SK-N-SH (cell line): Measurements from ENCODE around the gene RBM38. TPM values are rescaled to one million over a fixed set of nuclear protein-coding genes. Genes with fewer than 3 reads are reported as not detected.

Experiments
- CTCF ChIA-PET: fragments of 300-600, 350-600 bp; formaldehyde crosslinking; extraction: SDS; loops from one replicate; lab custom pipeline; 2021; lab: Yijun Ruan, JAX
- POLR2A ChIA-PET: fragments of 350-600 bp; sonication (Branson Sonifier 250); formaldehyde crosslinking; extraction: SDS; loops from one replicate; lab custom pipeline; 2020; ENCODE audit warnings: antibody characterized with exemption, inconsistent platforms; lab: Yijun Ruan, JAX
- DNase-seq: peaks from one replicate; pipeline ENCODE4 v3.0.0; 2012
- H2AFZ ChIP-seq: fragments of 200-600 bp; sonication (generic); 2 replicates; pipeline ENCODE4 v1.8.1; 2016; ENCODE audit warnings: antibody characterized with exemption, mild to moderate bottlenecking, low read depth
- H3F3A ChIP-seq: fragments of 200-600 bp; sonication (generic); replicated peaks from 2 replicates; pipeline ENCODE3; 2016; ENCODE audit warnings: antibody characterized with exemption, mild to moderate bottlenecking; ENCODE audit not compliant: insufficient read depth
- H3K27ac ChIP-seq, 2 experiments: fragments of 200-500 bp in 1 of 2; fragments of 200-600 bp in 1 of 2; sonication (Bioruptor generic) in 1 of 2; sonication (generic), shearing (Covaris generic) in 1 of 2; 2 replicates each; pipeline versions ENCODE4 v1.5.1 to v1.6.1; 2014 to 2016; ENCODE audit warnings: low read depth in 2 of 2, inconsistent platforms in 1 of 2, low read length in 1 of 2, mild to moderate bottlenecking in 1 of 2, mixed read lengths in 1 of 2
- H3K27me3 ChIP-seq: fragments of 200-600 bp; sonication (generic), shearing (Covaris generic); 2 replicates; pipeline ENCODE4 v1.6.1; 2016; ENCODE audit warnings: mixed run types; ENCODE audit not compliant: insufficient read depth
- H3K36me3 ChIP-seq, 2 experiments: fragments of 200-500 bp in 1 of 2; fragments of 200-600 bp in 1 of 2; sonication (Bioruptor generic) in 1 of 2; sonication (generic) in 1 of 2; replicated peaks in 1 of 2; 2 replicates each; pipeline versions ENCODE3 to v1.5.1; 2014 to 2016; ENCODE audit warnings: low read length in 1 of 2, mild to moderate bottlenecking in 1 of 2; ENCODE audit not compliant: insufficient read depth in 2 of 2, control insufficient read depth in 1 of 2
- H3K4me1 ChIP-seq, 2 experiments: fragments of 200-500 bp in 1 of 2; fragments of 200-600 bp in 1 of 2; sonication (Bioruptor generic) in 1 of 2; sonication (generic), shearing (Covaris generic) in 1 of 2; 2 replicates each; pipeline versions ENCODE4 v1.5.1 to v1.6.1; 2014 to 2016; ENCODE audit warnings: low read depth in 1 of 2, low read length in 1 of 2, mixed run types in 1 of 2; ENCODE audit not compliant: insufficient read depth in 2 of 2, control insufficient read depth in 1 of 2
- H3K4me2 ChIP-seq: fragments of 200-600 bp; sonication (generic), shearing (Covaris generic); 2 replicates; pipeline ENCODE4 v1.6.1; 2017; ENCODE audit warnings: mixed run types
- H3K4me3 ChIP-seq, 2 experiments: fragments of 200-500 bp in 1 of 2; fragments of 200-600 bp in 1 of 2; sonication (Bioruptor generic) in 1 of 2; sonication (generic), shearing (Covaris generic) in 1 of 2; 2 replicates each; pipeline versions ENCODE4 v1.5.1 to v1.8.1; 2014 to 2016; ENCODE audit warnings: low read depth in 2 of 2, inconsistent platforms in 1 of 2, low read length in 1 of 2, mild to moderate bottlenecking in 1 of 2, mixed read lengths in 1 of 2, moderate library complexity in 1 of 2
- H3K79me2 ChIP-seq: fragments of 200-600 bp; sonication (generic); 2 replicates; pipeline ENCODE4 v1.8.1; 2017; ENCODE audit warnings: mild to moderate bottlenecking; ENCODE audit not compliant: insufficient read depth
- H3K9ac ChIP-seq: fragments of 200-600 bp; sonication (generic); 2 replicates; pipeline ENCODE4 v1.6.1; 2017; ENCODE audit warnings: mixed run types
- H3K9me2 ChIP-seq: fragments of 200-600 bp; sonication (generic); 2 replicates; pipeline ENCODE4 v1.6.1; 2017; ENCODE audit warnings: mixed run types
- H3K9me3 ChIP-seq: fragments of 200-600 bp; sonication (generic); 2 replicates; pipeline ENCODE4 v1.6.1; 2017; ENCODE audit warnings: mixed run types, mild to moderate bottlenecking, moderate library complexity
- H4K20me1 ChIP-seq: fragments of 200-600 bp; sonication (generic); 2 replicates; pipeline ENCODE4 v1.6.1; 2017; ENCODE audit warnings: mild to moderate bottlenecking, mixed run types; ENCODE audit not compliant: insufficient read depth
- CHD2 ChIP-seq: fragments of 150-350 bp; IDR thresholded peaks from 2 replicates; pipeline ENCODE4 v1.6.1; 2018; ENCODE audit warnings: low read length; ENCODE audit not compliant: partially characterized antibody
- ELF1 ChIP-seq: IDR thresholded peaks from 2 replicates; pipeline ENCODE4 v1.4.0; 2012
- EP300 ChIP-seq, 2 experiments: IDR thresholded peaks; 2 replicates each; pipeline versions ENCODE4 v1.4.0 to v1.6.1; 2012; ENCODE audit warnings: borderline replicate concordance in 1 of 2, low read depth in 1 of 2, low read length in 1 of 2
- FOSL2 ChIP-seq: IDR thresholded peaks from 2 replicates; pipeline ENCODE4 v1.4.0; 2012; ENCODE audit warnings: low read depth, mild to moderate bottlenecking, moderate library complexity, borderline replicate concordance
- FOXJ3 ChIP-seq: sonication (generic); formaldehyde crosslinking; IDR thresholded peaks from 2 replicates; pipeline ENCODE4 v1.5.1; 2020; ENCODE audit warnings: mild to moderate bottlenecking, missing genetic modification reagents
- GABPA ChIP-seq: IDR thresholded peaks from 2 replicates; pipeline ENCODE4 v1.4.0; 2012; ENCODE audit warnings: low read depth, mild to moderate bottlenecking
- GATA2 ChIP-seq: sonication (generic); formaldehyde crosslinking; IDR thresholded peaks from 2 replicates; pipeline ENCODE4 v1.5.0; 2020; ENCODE audit warnings: mild to moderate bottlenecking, missing genetic modification reagents
- MXI1 ChIP-seq: IDR thresholded peaks from 2 replicates; pipeline ENCODE4 v1.6.1; 2012; ENCODE audit warnings: mild to moderate bottlenecking, low read depth, low read length, improper control_type of control experiment
- NFIC ChIP-seq: IDR thresholded peaks from 2 replicates; pipeline ENCODE4 v1.4.0; 2012; ENCODE audit warnings: borderline replicate concordance
- POLR2AphosphoS5 ChIP-seq: IDR thresholded peaks from 2 replicates; pipeline ENCODE4 v1.6.1; 2012; ENCODE audit warnings: low read depth, low read length
- RCOR1 ChIP-seq: fragments of 150-350 bp; IDR thresholded peaks from 2 replicates; pipeline ENCODE4 v1.6.1; 2017; ENCODE audit warnings: antibody characterized with exemption, low read length
- REST ChIP-seq: IDR thresholded peaks from 2 replicates; pipeline ENCODE4 v1.6.1; 2012; ENCODE audit warnings: mild to moderate bottlenecking, low read depth, low read length, moderate library complexity
- RXRA ChIP-seq: IDR thresholded peaks from 2 replicates; pipeline ENCODE4 v1.4.0; 2012; ENCODE audit warnings: low read depth, mild to moderate bottlenecking, borderline replicate concordance
- SMC3 ChIP-seq: IDR thresholded peaks from 2 replicates; pipeline ENCODE4 v1.6.1; 2012; ENCODE audit warnings: low read depth, low read length, improper control_type of control experiment
- TAF1 ChIP-seq: IDR thresholded peaks from 2 replicates; pipeline ENCODE4 v1.6.1; 2012; ENCODE audit warnings: low read depth, mild to moderate bottlenecking, low read length, moderate library complexity, borderline replicate concordance
- TCF12 ChIP-seq: IDR thresholded peaks from 2 replicates; pipeline ENCODE4 v1.4.0; 2012
- USF1 ChIP-seq: IDR thresholded peaks from 2 replicates; pipeline ENCODE4 v1.4.0; 2012; ENCODE audit warnings: low read depth, borderline replicate concordance
- WGBS: methylation state at CpG from one replicate; pipeline ENCODE4 v1.1.6; 2017; ENCODE audit warnings: low lambda C conversion rate; 5-methylcytosine and 5-hydroxymethylcytosine counted together
- polyA plus RNA-seq, 3 experiments: library from polyadenylated mRNA; depleted of rRNA; stranded (reverse); fragments of >200 nt; gene quantifications; 2 replicates each; pipeline ENCODE4 v1.2.3, GENCODE V29; 2012
- TF ChIP-seq, protein P1 (sequence below): fragments of 150-350 bp; IDR thresholded peaks from 2 replicates; pipeline ENCODE4 v1.6.1; 2017; ENCODE audit warnings: antibody characterized with exemption, low read length, low read depth, borderline replicate concordance

Gene RBM38
- polyA plus RNA-seq, 1 of the 3 experiments (the other 2 are of a cell fraction) = 11.5 TPM

GRCh38 chr20:57436223-57436545, 45.0 kb downstream of the RBM38 start:
- no peaks in the 10 kb centered on the region for H3F3A ChIP-seq
- H3K9ac ChIP-seq = no peak overlapping the region
- TF ChIP-seq TAF1 (no peak), REST (no peak), RCOR1 (no peak), MXI1 (no peak), USF1 (no peak)
- no peak overlapping the region for H3K27ac ChIP-seq
- WGBS = 39% methylated on average over 4 of the region's 6 CpGs
- no peaks in the 10 kb centered on the region for H3K27me3 ChIP-seq
- H3K36me3 ChIP-seq = no peaks in the 10 kb centered on the region
- ChIA-PET POLR2A (no interaction called here), CTCF (no interaction called here)
- no peak overlapping the region for H3K4me2 ChIP-seq
- no peak overlapping the region for H2AFZ ChIP-seq
- H3K9me2 ChIP-seq = no peaks in the 10 kb centered on the region
- H3K4me1 ChIP-seq = peaks cover 0 to 16% of the 10 kb centered on the region in 2 experiments; a peak in 1 of 4 replicates
- DNase-seq = no peak
- H4K20me1 ChIP-seq = no peaks in the 10 kb centered on the region
- no peaks in the 10 kb centered on the region for H3K79me2 ChIP-seq
- no peaks in the 10 kb centered on the region for H3K9me3 ChIP-seq
- no peak overlapping the region for H3K4me3 ChIP-seq

GRCh38 chr20:57437267-57437666, 46.1 kb downstream of the RBM38 start:
- Histone ChIP-seq H3F3A (no peaks in the 10 kb centered on the region), H3K9ac (no peak overlapping the region), H3K9me2 (no peaks in the 10 kb centered on the region), H4K20me1 (no peaks in the 10 kb centered on the region), H3K79me2 (no peaks in the 10 kb centered on the region), H3K36me3 (no peaks in the 10 kb centered on the region), H3K9me3 (no peaks in the 10 kb centered on the region), H3K4me1 (peaks cover 0 to 26% of the 10 kb centered on the region in 2 experiments; a peak in 1 of 4 replicates), H3K27me3 (no peaks in the 10 kb centered on the region), H3K27ac (no peak overlapping the region), H3K4me2 (no peak overlapping the region), H3K4me3 (no peak overlapping the region; a peak in 1 of 4 replicates), H2AFZ (no peak overlapping the region)
- WGBS = 63% methylated on average over 7 of the region's 9 CpGs
- ChIA-PET POLR2A (no interaction called here), CTCF (no interaction called here)
- no peak for TF ChIP-seq CHD2
- no peak for TF ChIP-seq SMC3
- TF ChIP-seq POLR2AphosphoS5 = no peak
- TF ChIP-seq, protein P1, sequence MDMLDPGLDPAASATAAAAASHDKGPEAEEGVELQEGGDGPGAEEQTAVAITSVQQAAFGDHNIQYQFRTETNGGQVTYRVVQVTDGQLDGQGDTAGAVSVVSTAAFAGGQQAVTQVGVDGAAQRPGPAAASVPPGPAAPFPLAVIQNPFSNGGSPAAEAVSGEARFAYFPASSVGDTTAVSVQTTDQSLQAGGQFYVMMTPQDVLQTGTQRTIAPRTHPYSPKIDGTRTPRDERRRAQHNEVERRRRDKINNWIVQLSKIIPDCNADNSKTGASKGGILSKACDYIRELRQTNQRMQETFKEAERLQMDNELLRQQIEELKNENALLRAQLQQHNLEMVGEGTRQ = no peak
- no peak for TF ChIP-seq TCF12
- no peak for TF ChIP-seq FOSL2
- TF ChIP-seq RXRA = no peak
- no peak for TF ChIP-seq GABPA
- TF ChIP-seq FOXJ3 (CRISPR knock-in tag) = no peak
- no peak for TF ChIP-seq GATA2
- TF ChIP-seq NFIC = no peak
- TF ChIP-seq USF1 = no peak
- TF ChIP-seq MXI1 = no peak
- no peak for TF ChIP-seq RCOR1
- no peak for TF ChIP-seq TAF1
- no peak for TF ChIP-seq EP300 (IDR thresholded peaks at IDR 0.05; ENCODE audit: borderline replicate concordance in 1 of 2, low read depth in 1 of 2, low read length in 1 of 2)
- TF ChIP-seq ELF1 = no peak
- no peak for DNase-seq
